IPS DF 6.9 (cell line): ENCODE measurements around the gene LRRN4CL.

Experiments used
- DNase-seq: peaks from one replicate; pipeline ENCODE4 v3.0.0-alpha.2; 2013; ENCODE audit warnings: low read depth, low spot score
- H3K27ac ChIP-seq: one replicate; pipeline ENCODE4 v1.5.1; 2013; ENCODE audit warnings: low read length, control low read depth
- H3K27me3 ChIP-seq: 2 replicates; pipeline ENCODE4 v1.6.1; 2013; ENCODE audit warnings: mild to moderate bottlenecking, low read length; ENCODE audit not compliant: control insufficient read depth, insufficient read depth
- H3K36me3 ChIP-seq: 2 replicates; pipeline ENCODE4 v1.6.1; 2013; ENCODE audit warnings: low read length; ENCODE audit not compliant: control insufficient read depth, insufficient read depth
- H3K4me1 ChIP-seq: 2 replicates; pipeline ENCODE4 v1.6.1; 2013; ENCODE audit warnings: low read length; ENCODE audit not compliant: control insufficient read depth, insufficient read depth
- H3K4me3 ChIP-seq: 2 replicates; pipeline ENCODE4 v1.5.1; 2013; ENCODE audit warnings: mild to moderate bottlenecking, low read length
- H3K9me3 ChIP-seq: 2 replicates; pipeline ENCODE4 v1.6.1; 2013; ENCODE audit warnings: low read length, inconsistent platforms; ENCODE audit not compliant: control insufficient read depth, insufficient read depth
- WGBS: extraction: QIAGEN DNeasy Blood & Tissue Kit; methylation state at CpG from one replicate; pipeline ENCODE4 v1.1.7; 2013; ENCODE audit warnings: mixed read lengths, missing lambda C conversion rate; ENCODE audit not compliant: insufficient read length, insufficient coverage; 5-methylcytosine and 5-hydroxymethylcytosine counted together

LRRN4CL gene

DNA sequence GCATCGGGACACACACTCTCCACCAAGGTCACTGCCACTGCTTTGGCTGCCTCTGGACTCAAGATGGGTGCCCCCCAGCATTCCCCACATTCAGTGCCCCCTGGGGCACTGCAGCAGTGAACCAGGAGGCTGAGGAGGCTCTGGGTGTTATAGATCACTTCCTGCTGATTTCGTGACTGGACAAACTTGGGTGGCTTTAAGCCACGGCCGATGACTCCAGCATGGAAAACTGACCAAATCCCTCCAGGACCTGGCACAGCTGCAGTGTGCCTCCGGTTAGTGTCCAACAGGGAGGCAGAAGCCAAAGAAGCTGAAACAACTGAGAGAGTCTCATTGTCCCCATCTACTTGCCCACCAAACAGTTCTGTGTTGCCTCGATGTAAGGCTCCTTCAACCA is 41.7 kb downstream of the LRRN4CL start:
- DNase-seq: no peak
- H3K27me3 ChIP-seq: no peaks in the 10 kb centered on the region
- H3K36me3 ChIP-seq: peaks cover 15% of the 10 kb centered on the region
- no peak overlapping the region for H3K4me3 ChIP-seq
- H3K27ac ChIP-seq: no peak overlapping the region
- no peaks in the 10 kb centered on the region for H3K4me1 ChIP-seq
- WGBS: no CpG with 5 or more reads among the region's 6 CpGs
- no peaks in the 10 kb centered on the region for H3K9me3 ChIP-seq

- H3K4me1 ChIP-seq: no peaks in the 10 kb centered on the region
- no peak overlapping the region for H3K27ac ChIP-seq
- no CpG with 5 or more reads among the region's 32 CpGs for WGBS
- no peak for DNase-seq
- H3K27me3 ChIP-seq: no peaks in the 10 kb centered on the region
- H3K9me3 ChIP-seq: no peaks in the 10 kb centered on the region
- H3K4me3 ChIP-seq: no peak overlapping the region
- peaks cover 15% of the 10 kb centered on the region for H3K36me3 ChIP-seq
Observed at GRCh38 chr11:62646825-62647608, 42.3 kb downstream of the LRRN4CL start.

- DNase-seq: peak; percentile 87
- Histone ChIP-seq H3K27ac (no peak within 1 kb of the TSS), H3K36me3 (peaks cover 15% of the 10 kb centered on the region), H3K27me3 (no peaks in the 10 kb centered on the region), H3K9me3 (no peaks in the 10 kb centered on the region), H3K4me3 (peak within 1 kb of the TSS; percentile 75), H3K4me1 (no peaks in the 10 kb centered on the region)
- no CpG with 5 or more reads among the region's 73 CpGs for WGBS
Observed at GRCh38 chr11:62645946-62646824, 43.1 kb downstream of the LRRN4CL start, which contains the start of gene GANAB. Gene GANAB, minus strand, starts transcription at chr11:62646613. Its CDS starts 14 bp downstream, at chr11:62646599.

GRCh38 chr11:62645671-62645945 is 43.7 kb downstream of the LRRN4CL start:
- Histone ChIP-seq H3K36me3 (peaks cover 15% of the 10 kb centered on the region), H3K27me3 (no peaks in the 10 kb centered on the region), H3K9me3 (no peaks in the 10 kb centered on the region), H3K27ac (no peak overlapping the region), H3K4me3 (peak overlapping the region; percentile 75), H3K4me1 (no peaks in the 10 kb centered on the region)
- no peak for DNase-seq
- no CpG with 5 or more reads among the region's 11 CpGs for WGBS

GRCh38 chr11:62644220-62644619 is 45.1 kb downstream of the LRRN4CL start:
- no peaks in the 10 kb centered on the region for H3K9me3 ChIP-seq
- no peaks in the 10 kb centered on the region for H3K27me3 ChIP-seq
- no peak overlapping the region for H3K4me3 ChIP-seq
- peaks cover 10% of the 10 kb centered on the region for H3K36me3 ChIP-seq
- H3K4me1 ChIP-seq: no peaks in the 10 kb centered on the region
- no CpG with 5 or more reads among the region's 8 CpGs for WGBS
- H3K27ac ChIP-seq: no peak overlapping the region
- no peak for DNase-seq
